Right atrium auricular region (tissue), 2 donors: ENCODE measurements around the gene FGFRL1. TPM values are rescaled to one million over a fixed set of nuclear protein-coding genes. Genes with fewer than 3 reads are reported as not detected.
A peak's percentile ranks its signal among the peaks of the same experiment; 100 is the strongest.

Experiments
- DNase-seq: peaks from one replicate; pipeline ENCODE4 v3.0.0-alpha.2; 2019; ENCODE audit warnings: low spot score
- H3K27ac ChIP-seq, 2 donors: fragments of 200-600 bp; sonication (generic); 1 replicate in 1 of 2; 2 replicates in 1 of 2; pipeline ENCODE4 v1.5.1; 2016 to 2019
- H3K27me3 ChIP-seq, 2 donors: fragments of 200-600 bp; sonication (generic); one replicate each; pipeline versions ENCODE4 v1.5.1 to v1.6.0; 2017 to 2019
- H3K36me3 ChIP-seq: fragments of 200-600 bp; sonication (generic); one replicate; pipeline ENCODE4 v1.5.1; 2016
- H3K4me1 ChIP-seq, 2 donors: fragments of 200-600 bp; sonication (generic); one replicate each; pipeline versions ENCODE4 v1.5.1 to v1.6.0; 2017 to 2019
- H3K4me3 ChIP-seq, 2 donors: fragments of 200-600 bp; sonication (generic); 1 replicate in 1 of 2; 2 replicates in 1 of 2; pipeline ENCODE4 v1.5.1; 2017 to 2019; ENCODE audit warnings: mild to moderate bottlenecking in 1 of 2, moderate library complexity in 1 of 2
- H3K9me3 ChIP-seq, 2 donors: fragments of 200-600 bp; sonication (generic); one replicate each; pipeline ENCODE4 v1.5.1; 2019
- total RNA-seq, 2 donors: library from RNA; depleted of rRNA; stranded (reverse); fragments of >200 nt; gene quantifications; one replicate each; pipeline ENCODE4 v1.1.0, GENCODE V29; 2016
- TF ChIP-seq, protein P1 (sequence below), 2 donors: fragments of 200-600 bp; sonication (generic); IDR thresholded peaks; one replicate each; pipeline ENCODE4 v1.5.1; 2019; ENCODE audit warnings: antibody characterized with exemption in 2 of 2

FGFRL1 gene
- total RNA-seq, 2 donors from 2014 or later, result 30.3 to 47.1 TPM

DNA sequence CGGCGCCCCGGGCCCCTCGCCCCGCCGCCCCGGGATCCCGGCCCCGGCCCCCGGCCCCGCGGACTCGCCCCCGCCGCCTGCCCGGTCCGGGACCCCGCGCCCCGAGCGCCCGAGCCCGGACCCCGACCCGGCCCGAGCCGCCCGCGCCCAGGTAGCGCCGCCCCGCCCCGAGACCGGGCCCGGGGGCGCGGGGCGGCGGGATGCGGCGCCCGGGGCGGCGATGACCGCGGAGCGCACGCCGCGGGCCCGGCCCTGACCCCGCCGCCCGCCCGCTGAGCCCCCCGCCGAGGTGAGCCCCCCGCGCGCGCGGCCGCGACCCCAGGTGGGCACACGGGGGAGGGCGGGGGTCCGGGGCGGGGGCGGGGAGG is 224 bp downstream of the FGFRL1 start:
- Histone ChIP-seq H3K4me1 (peaks cover 0 to 31% of the 10 kb centered on the region in 2 donors), H3K27ac (no peak overlapping the region)

GRCh38 chr4:1012034-1012739 is 761 bp downstream of the FGFRL1 start:
- Histone ChIP-seq H3K4me3 (peak overlapping the region; percentile 40 to 58), H3K27ac (peak overlapping the region in 1 of 2 donors; percentile 46), H3K9me3 (no peaks in the 10 kb centered on the region), H3K4me1 (peaks cover 0 to 31% of the 10 kb centered on the region in 2 donors), H3K27me3 (no peaks in the 10 kb centered on the region), H3K36me3 (no peaks in the 10 kb centered on the region)
- TF ChIP-seq, protein P1, sequence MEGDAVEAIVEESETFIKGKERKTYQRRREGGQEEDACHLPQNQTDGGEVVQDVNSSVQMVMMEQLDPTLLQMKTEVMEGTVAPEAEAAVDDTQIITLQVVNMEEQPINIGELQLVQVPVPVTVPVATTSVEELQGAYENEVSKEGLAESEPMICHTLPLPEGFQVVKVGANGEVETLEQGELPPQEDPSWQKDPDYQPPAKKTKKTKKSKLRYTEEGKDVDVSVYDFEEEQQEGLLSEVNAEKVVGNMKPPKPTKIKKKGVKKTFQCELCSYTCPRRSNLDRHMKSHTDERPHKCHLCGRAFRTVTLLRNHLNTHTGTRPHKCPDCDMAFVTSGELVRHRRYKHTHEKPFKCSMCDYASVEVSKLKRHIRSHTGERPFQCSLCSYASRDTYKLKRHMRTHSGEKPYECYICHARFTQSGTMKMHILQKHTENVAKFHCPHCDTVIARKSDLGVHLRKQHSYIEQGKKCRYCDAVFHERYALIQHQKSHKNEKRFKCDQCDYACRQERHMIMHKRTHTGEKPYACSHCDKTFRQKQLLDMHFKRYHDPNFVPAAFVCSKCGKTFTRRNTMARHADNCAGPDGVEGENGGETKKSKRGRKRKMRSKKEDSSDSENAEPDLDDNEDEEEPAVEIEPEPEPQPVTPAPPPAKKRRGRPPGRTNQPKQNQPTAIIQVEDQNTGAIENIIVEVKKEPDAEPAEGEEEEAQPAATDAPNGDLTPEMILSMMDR (IDR thresholded peaks at IDR 0.05), result no peak
- DNase-seq, result no peak

More for the DNA sequence above, 224 bp downstream of the FGFRL1 start:
- TF ChIP-seq, protein P1 (IDR thresholded peaks at IDR 0.05), result no peak
- H3K4me3 ChIP-seq, result peak overlapping the region; percentile 43 to 76
- H3K27me3 ChIP-seq, result no peaks in the 10 kb centered on the region
- no peaks in the 10 kb centered on the region for H3K36me3 ChIP-seq
- H3K9me3 ChIP-seq, result no peaks in the 10 kb centered on the region
- DNase-seq, result no peak

DNA sequence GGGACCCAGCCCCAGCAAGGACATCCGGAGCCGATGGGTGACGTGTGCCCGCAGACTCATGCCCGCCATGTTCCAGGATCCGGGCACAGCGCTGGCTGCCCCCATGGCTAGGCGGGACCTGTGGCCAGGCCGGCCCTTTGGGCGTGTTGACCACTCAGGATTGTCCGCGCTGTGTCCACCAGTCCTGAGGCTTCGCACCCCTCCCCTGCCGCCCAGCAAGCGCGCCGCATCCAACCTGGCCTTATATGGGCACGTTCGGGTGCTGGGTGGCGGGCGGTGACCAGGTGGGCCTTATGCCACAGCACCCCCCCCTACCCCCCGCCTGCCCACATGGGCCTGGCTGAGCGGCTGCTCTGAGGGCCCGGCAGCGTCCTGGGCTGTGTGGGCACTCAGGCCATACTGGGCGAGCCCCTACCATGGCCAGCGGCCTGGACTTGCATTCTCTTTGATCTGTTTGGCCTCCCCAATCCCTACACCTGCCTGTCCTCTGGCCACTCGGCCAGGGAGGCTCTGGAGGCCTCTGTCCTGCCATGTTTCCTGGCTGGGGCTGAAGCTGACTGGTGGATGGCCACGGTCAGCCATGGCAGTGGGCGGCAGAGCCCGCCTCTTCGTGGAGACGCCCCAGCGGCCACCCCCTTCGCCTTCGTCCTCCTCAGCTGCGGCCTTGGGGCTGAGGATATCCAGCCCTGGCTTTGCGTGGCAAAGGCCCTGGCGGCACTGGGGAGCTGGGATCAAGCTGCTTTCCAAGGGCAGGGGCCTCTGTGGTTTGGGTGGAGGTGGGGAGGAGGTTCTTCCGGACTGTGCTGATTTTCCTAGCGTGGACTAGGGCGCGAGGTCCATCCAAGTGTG is 2.0 kb downstream of the FGFRL1 start:
- Histone ChIP-seq H3K27ac (no peak overlapping the region), H3K4me1 (peaks cover 0 to 31% of the 10 kb centered on the region in 2 donors), H3K27me3 (no peaks in the 10 kb centered on the region), H3K36me3 (no peaks in the 10 kb centered on the region), H3K9me3 (no peaks in the 10 kb centered on the region), H3K4me3 (no peak overlapping the region)
- TF ChIP-seq, protein P1 (IDR thresholded peaks at IDR 0.05), result no peak
- DNase-seq, result no peak

DNA sequence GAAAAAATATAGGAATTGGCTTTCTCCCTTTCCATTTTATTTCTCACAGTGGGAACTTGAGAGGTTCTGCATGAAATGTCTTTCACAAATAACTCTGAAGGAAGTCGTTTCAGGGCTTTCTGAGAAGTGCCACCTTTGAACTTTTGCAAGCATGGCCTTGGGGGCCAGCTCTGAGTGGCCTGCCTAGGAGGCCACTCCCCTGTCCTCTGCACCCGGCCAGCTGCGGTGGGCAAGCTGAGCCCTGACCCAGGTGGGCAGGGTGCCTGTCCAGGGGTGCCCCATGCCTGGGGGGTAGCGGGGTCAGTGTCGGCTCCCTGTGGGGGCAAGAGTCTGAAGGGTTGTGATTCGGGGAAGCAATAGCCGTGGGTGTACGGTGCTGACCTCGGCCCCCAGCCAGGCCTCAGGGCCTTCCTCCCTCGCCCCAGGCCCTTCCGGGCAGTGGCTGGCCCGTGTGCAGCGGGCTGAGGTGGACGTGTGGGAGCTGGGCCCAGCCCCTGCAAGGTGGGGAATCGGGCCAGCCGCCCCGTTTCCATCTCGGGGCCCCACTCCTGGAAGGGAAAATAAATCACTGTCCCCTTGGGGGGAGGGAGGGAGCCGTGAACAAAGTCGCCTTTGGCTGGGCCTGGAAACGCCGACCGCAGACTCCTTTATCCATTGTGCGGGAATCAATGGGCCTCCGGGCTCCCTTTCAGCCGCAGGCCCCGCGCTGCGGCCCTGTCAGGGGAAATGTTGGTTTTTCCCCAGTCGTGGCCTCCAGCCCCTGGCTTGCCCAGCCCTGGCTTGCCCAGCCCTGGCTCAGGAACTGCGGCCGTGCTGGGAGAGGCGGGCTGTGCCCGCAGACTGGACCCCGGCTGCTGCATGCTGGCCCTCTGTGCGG is 3.1 kb downstream of the FGFRL1 start:
- Histone ChIP-seq H3K9me3 (no peaks in the 10 kb centered on the region), H3K4me3 (no peak overlapping the region), H3K36me3 (no peaks in the 10 kb centered on the region), H3K27me3 (no peaks in the 10 kb centered on the region), H3K27ac (no peak overlapping the region), H3K4me1 (peaks cover 0 to 23% of the 10 kb centered on the region in 2 donors)
- TF ChIP-seq, protein P1 (IDR thresholded peaks at IDR 0.05), result no peak
- no peak for DNase-seq

- no peak overlapping the region for H3K4me3 ChIP-seq
- no peaks in the 10 kb centered on the region for H3K36me3 ChIP-seq
- no peaks in the 10 kb centered on the region for H3K27me3 ChIP-seq
- peaks cover 0 to 20% of the 10 kb centered on the region in 2 donors for H3K4me1 ChIP-seq
- TF ChIP-seq, protein P1 (IDR thresholded peaks at IDR 0.05), result no peak
- no peak overlapping the region for H3K27ac ChIP-seq
- DNase-seq, result no peak
- H3K9me3 ChIP-seq, result no peaks in the 10 kb centered on the region
These were observed 3.8 kb downstream of the FGFRL1 start for GRCh38 chr4:1015179-1015578.
